HG03039 (cell line): ENCODE data around the gene RAB34.

Experiments
- ATAC-seq: cut with Tn5 transposase; IDR thresholded peaks from one replicate; pipeline ENCODE4 v1.9.1; 2021; ENCODE audit warnings: mild to moderate bottlenecking, moderate library complexity; ENCODE audit not compliant: unreplicated experiment

The RAB34 gene

GRCh38 chr17:28717578-28718332, at the start of gene RAB34:
RAB34 (minus strand) TSS chr17:28717868; CDS start chr17:28717266, 602 bp downstream.
- ATAC-seq: no peak

- ATAC-seq: no peak
Measured at GRCh38 chr17:28765038-28765437, 47.4 kb upstream of the RAB34 start.

GRCh38 chr17:28763804-28764266, 46.2 kb upstream of the RAB34 start:
- no peak for ATAC-seq

GRCh38 chr17:28763137-28763799, 45.6 kb upstream of the RAB34 start:
- ATAC-seq: no peak

GRCh38 chr17:28760601-28761562, 43.2 kb upstream of the RAB34 start:
- ATAC-seq: no peak

- no peak for ATAC-seq
Measured at GRCh38 chr17:28759256-28759865, 41.7 kb upstream of the RAB34 start.

- ATAC-seq: no peak
Measured at GRCh38 chr17:28758411-28759121, 40.9 kb upstream of the RAB34 start.

- no peak for ATAC-seq
Measured at GRCh38 chr17:28756049-28756804, 38.6 kb upstream of the RAB34 start.

- ATAC-seq: no peak
Measured at GRCh38 chr17:28755486-28755885, 37.8 kb upstream of the RAB34 start.

GRCh38 chr17:28751600-28752366, 34.1 kb upstream of the RAB34 start:
- ATAC-seq: no peak

GRCh38 chr17:28750178-28751047, 32.7 kb upstream of the RAB34 start:
- ATAC-seq: no peak

- ATAC-seq: no peak
Measured at GRCh38 chr17:28749516-28750177, 32.0 kb upstream of the RAB34 start.

GRCh38 chr17:28748852-28749515, 31.3 kb upstream of the RAB34 start:
- ATAC-seq: no peak

- ATAC-seq: no peak
Measured at GRCh38 chr17:28747801-28748750, 30.4 kb upstream of the RAB34 start.

- ATAC-seq: no peak
Measured at GRCh38 chr17:28747051-28747691, 29.5 kb upstream of the RAB34 start.
